HG02759 (cell line): ENCODE results near the gene JAG2.

ENCODE experiments used
- ATAC-seq: cut with Tn5 transposase; IDR thresholded peaks from one replicate; pipeline ENCODE4 v1.9.1; 2021; ENCODE audit warnings: mild to moderate bottlenecking, moderate library complexity; ENCODE audit not compliant: unreplicated experiment

The JAG2 gene

GRCh38 chr14:105168496-105168978, at the start of gene JAG2:
Gene JAG2 (minus strand): TSS chr14:105168776. CDS start chr14:105168420, 356 bp downstream.
- no peak for ATAC-seq

- no peak for ATAC-seq
Observed at GRCh38 chr14:105217774-105218173, 49.2 kb upstream of the JAG2 start.

GRCh38 chr14:105216490-105217247, 48.1 kb upstream of the JAG2 start:
- ATAC-seq = no peak

GRCh38 chr14:105215602-105216001, 47.0 kb upstream of the JAG2 start:
- ATAC-seq = no peak

GRCh38 chr14:105214324-105214915, 45.8 kb upstream of the JAG2 start:
- ATAC-seq = no peak

DNA sequence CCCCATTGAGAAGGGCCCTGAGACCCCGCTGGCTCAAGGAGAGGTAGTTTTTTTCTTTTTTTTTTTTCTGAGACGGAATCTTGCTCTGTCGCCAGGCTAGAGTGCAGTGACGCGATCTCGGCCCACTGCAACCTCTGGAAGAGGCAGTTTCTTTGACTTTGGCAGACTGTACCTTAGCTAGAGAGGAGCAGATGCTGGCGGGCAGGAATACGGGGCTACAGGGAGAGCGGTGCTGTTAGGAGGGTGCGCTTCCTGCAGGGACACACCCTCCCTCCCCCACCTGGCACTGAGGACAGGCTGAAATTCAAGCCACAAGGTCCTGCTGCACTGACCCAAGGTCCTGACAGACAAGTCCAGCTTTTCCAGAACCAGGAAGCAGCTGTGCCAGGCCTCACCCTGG, 44.8 kb upstream of the JAG2 start:
- ATAC-seq = no peak

DNA sequence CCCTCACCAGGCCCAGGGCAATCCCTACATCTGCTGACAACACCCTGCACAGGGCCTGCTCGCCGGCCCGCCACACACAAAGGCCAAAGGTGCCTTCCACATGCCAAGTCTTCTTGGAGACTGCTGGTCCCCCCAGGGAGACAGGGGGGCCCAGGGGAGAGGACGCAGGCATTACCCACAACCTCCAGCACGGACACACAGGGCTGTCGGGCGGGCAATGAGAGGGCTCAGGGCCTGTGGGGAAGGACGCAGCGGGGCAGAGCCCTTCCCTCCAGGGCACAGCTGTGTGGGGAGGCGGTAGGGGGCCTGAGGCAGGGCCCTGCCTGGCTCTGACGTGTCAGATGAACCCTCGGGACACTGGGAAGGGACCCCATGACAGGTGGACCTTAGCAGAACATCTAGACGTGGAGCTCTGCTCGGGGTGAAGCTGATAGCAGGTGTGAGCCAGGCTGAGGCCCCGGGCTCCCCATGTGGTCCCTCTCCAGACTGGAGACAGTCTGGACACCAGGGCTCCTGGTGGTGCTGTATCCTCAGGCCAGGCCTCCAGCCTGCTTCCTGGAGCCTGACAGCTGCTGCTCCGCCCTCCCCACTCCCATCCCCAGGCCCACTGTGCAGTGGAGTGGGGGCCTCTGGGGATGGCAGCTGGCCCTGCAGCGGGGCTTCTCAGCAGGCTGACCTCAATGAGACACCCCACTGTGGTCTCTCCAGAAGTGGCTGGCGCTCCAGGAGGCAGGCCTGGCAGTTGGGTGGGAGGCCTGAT, 44.1 kb upstream of the JAG2 start:
- ATAC-seq = no peak

GRCh38 chr14:105211758-105212089, 43.1 kb upstream of the JAG2 start:
- no peak for ATAC-seq

GRCh38 chr14:105211086-105211757, 42.6 kb upstream of the JAG2 start:
- no peak for ATAC-seq

- no peak for ATAC-seq
Observed at GRCh38 chr14:105210266-105211025, 41.9 kb upstream of the JAG2 start.

DNA sequence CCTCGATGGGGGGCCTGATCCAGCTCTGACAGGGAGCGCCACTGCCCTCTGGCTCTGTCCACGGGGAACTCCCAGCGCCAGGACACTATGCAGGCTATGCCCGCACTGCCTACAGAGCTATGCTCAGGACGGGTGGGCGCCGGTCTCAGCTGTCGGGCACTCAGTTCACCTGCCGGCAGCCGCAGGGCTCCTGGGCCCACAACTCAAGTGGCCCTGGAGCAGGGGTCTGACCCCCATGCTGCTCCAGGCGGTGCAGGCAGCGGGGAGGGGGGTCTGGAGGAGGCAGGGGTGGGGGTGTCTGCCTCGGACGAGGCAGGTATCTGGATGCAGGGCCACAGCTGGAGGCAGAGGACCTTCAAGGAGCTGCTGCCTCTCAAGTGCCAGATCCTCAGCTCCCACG, 41.1 kb upstream of the JAG2 start:
- ATAC-seq = no peak

GRCh38 chr14:105209091-105209490, 40.5 kb upstream of the JAG2 start:
- no peak for ATAC-seq

DNA sequence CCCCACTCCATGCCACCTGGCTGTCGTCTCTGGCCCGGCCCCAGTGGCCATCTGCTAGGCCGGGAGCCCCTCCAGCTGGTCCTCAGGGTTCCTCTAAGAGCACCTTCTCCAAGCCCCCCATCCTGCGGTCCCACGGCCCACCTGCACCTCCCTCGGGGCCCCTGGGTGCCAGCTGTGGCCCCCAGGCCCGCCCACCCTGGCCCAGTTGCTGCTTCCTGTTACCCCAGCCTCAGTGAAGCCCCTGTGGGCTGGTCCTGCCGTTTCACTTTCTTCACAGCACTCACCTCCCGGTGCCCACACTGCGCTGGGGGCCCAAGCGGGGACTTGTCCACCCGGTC, 40.1 kb upstream of the JAG2 start:
- no peak for ATAC-seq

DNA sequence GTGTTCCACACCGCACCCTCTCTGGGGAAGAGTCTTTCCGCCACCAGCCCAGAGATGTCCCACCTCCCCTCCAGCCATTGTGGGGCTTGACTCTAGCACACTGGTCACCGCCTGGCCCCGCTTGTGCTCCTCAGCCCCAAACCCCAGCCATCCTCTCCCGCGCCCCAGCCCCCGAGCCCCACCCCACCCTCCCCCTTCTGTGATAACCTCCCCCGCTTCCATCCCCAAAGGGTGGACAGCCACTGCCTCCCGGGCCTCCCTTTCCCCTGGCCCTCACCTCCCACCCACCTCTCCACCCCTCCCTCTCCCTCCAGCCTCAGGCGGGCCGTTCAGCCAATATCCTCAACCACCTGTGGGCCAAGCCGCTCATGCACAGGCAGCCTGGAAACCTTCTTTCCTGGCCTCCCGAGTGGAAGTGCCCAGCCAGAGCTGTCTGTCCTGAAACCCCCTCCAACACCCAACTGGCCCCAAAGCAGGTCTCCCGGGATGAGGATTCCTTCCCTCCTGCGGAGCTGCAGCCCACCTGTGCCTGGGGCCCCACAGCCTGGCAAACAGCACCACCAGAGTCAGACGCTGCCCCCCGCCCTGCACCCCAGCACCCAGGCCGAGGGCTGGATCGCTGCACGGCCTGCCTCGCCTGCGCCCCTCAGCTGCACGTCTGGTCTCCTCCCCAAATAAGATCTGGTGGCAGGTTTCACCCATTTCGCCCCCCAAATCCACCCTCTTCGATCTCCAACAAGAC, 39.6 kb upstream of the JAG2 start:
- no peak for ATAC-seq

DNA sequence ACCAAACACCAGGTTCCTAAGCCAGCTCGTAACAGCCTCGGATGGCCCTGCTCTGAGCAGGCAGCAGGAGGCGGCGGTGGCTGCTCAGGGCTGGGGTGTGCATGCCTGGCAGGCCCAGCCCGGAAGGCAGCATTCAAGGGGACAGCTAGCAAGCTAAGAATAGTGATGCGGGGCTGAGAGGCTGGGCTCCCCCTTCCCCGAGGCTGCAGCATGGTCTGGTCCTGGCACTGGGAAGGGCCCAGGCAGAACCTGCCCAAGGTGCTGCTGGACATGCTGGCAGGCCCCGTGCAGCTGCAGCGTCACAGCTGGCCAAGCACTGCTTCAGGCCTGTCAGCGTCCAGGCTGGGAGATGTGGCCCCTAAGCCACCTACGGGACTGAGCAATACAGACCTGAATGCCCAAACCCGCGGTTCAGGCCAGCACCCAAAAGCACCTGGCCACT, 38.9 kb upstream of the JAG2 start:
- no peak for ATAC-seq

DNA sequence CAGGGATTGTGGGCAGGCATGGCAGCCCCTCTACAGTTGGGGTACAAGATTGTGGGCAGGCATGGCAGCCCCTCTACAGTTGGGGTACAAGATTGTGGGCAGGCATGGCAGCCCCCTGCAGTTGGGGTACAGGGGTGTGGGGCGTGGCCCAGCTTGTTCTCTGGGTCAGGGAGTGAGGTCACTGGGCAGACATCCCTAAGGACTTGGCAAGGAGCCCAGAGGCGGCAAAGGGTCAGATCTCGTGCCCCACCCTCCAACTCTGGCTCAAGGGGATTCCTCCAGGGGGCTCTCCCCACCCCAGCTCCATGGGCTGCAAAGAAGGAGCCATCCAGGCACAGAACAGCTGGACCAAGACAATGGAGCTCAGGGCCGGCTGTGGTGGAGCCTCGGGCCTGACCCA, 38.3 kb upstream of the JAG2 start:
- no peak for ATAC-seq

DNA sequence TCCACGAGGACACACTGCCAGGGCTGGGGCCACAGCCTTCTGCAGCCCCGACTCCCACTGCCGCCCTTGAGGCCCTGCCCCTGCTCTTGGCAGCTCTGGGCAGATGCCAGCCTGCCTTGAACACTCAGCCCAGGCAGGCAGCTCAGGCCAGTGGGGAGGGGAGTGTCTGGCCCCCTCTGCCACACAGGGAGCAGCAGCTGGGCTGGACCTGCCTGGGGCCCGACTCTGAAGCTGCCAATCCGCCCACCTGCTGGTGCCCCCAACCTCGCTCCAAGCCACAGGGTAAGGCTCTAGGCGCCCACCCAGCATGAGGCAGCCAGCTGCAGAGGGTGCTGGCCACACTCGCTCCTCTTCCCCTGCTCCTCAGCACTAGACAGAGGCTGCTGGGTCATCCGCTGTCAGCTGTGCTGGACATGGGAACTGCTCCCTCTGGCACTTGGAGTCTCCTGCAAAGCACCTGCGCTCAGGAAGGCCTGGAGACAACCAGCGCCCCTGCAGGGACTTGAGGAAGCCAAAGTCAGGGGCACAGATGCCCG, 37.2 kb upstream of the JAG2 start:
- ATAC-seq = no peak

DNA sequence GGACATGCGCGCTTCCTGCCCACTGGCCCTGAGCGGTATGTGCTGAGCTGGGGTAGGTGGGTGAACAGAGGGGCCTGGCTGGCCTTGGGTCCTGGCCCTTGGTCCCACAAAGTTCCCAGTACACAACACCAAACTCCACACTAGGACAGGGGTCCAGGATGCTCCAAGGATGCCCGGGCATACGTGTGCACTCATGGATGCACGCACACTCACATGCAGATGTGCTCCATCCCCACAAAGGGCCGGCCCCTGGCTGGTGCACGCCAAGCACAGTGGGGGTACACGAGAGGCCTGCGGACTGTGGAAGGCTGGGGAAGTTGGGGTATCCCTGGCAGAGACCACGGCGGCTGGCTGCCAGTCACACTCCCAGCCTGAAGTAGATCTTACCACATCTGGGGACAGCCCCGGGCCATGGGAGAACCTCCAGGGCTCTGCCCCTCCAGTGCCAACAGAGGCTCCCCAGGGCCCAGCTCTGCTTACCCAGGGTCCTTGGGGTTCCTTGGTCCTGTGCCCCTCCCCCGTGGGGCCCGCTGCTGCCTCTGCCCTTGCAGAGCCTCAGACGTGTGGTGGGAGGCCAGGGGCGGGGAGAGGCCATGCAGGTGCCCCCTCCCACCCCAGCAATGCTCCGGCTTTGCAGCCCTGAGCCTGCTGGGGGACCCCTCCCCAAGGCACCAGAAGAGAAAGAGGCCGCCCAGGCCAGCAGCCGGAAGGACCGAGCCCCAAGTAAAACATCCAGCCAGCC, 36.5 kb upstream of the JAG2 start:
- ATAC-seq = no peak
